H1 (cell line): Measurements from ENCODE around the gene PCNX3.

Experiments used
- ASH2L ChIP-seq: fragments of 200-600, 300-600 bp; sonication (generic); IDR thresholded peaks from one replicate; pipeline ENCODE4 v1.7.1; 2017; ENCODE audit warnings: low read length
- CHD2 ChIP-seq: IDR thresholded peaks from 2 replicates; pipeline ENCODE4 v1.6.1; 2012; ENCODE audit warnings: low read length, improper control_type of control experiment
- EZH2 ChIP-seq: fragments of 200-600 bp; sonication (generic); IDR thresholded peaks from 2 replicates; pipeline ENCODE4 v1.7.1; 2012; ENCODE audit warnings: low read depth, mild to moderate bottlenecking, moderate library complexity, low read length, inconsistent platforms; ENCODE audit not compliant: severe bottlenecking
- GTF2F1 ChIP-seq: IDR thresholded peaks from 2 replicates; pipeline ENCODE4 v1.6.1; 2012; ENCODE audit warnings: low read depth, low read length, improper control_type of control experiment, borderline replicate concordance
- KDM5A ChIP-seq: fragments of 200-600 bp; IDR thresholded peaks from 2 replicates; pipeline ENCODE4 v1.7.1; 2012; ENCODE audit warnings: mild to moderate bottlenecking, low read length, inconsistent platforms, mixed read lengths
- MAFK ChIP-seq: IDR thresholded peaks from 2 replicates; pipeline ENCODE4 v1.6.1; 2012; ENCODE audit warnings: low read depth, mild to moderate bottlenecking, improper control_type of control experiment, low read length
- RFX5 ChIP-seq: IDR thresholded peaks from 2 replicates; pipeline ENCODE4 v1.6.1; 2011; ENCODE audit warnings: low read depth, low read length, improper control_type of control experiment, borderline replicate concordance
- TF ChIP-seq, protein P1 (sequence below), 3 experiments: IDR thresholded peaks; 1 replicate in 2 of 3; 2 replicates in 1 of 3; pipeline versions ENCODE4 v1.5.1 to v1.6.1; 2011; ENCODE audit warnings: low read length in 3 of 3, mild to moderate bottlenecking in 3 of 3, inconsistent platforms in 2 of 3, low read depth in 1 of 3, moderate library complexity in 1 of 3; ENCODE audit not compliant: insufficient read depth in 1 of 3; ENCODE audit errors: control extremely low read depth in 1 of 3

DNA sequence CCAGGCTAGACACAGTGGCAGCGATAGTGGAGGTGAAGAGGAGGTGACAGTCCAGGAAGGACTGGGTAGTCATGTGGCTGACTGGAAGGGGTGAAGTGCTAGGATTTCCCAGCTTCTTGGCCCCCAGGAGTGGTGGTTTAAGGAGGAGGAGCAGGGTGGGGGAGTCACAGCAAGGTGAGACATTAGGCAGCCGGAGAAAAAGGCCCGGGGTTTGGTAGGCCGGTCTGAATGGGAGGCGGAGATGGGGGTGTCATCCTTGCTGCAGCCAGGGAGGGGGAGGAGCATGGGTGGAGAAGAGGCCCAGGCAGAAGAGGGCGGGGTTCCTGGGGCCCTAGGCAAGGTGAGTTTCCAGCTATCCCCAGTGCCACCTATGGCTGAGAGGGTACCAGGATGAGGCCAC lies 28.4 kb downstream of the PCNX3 start:
- TF ChIP-seq MAFK (no peak), ASH2L (no peak), RFX5 (no peak), KDM5A (no peak), EZH2 (no peak), CHD2 (no peak), GTF2F1 (no peak)
- TF ChIP-seq, protein P1, sequence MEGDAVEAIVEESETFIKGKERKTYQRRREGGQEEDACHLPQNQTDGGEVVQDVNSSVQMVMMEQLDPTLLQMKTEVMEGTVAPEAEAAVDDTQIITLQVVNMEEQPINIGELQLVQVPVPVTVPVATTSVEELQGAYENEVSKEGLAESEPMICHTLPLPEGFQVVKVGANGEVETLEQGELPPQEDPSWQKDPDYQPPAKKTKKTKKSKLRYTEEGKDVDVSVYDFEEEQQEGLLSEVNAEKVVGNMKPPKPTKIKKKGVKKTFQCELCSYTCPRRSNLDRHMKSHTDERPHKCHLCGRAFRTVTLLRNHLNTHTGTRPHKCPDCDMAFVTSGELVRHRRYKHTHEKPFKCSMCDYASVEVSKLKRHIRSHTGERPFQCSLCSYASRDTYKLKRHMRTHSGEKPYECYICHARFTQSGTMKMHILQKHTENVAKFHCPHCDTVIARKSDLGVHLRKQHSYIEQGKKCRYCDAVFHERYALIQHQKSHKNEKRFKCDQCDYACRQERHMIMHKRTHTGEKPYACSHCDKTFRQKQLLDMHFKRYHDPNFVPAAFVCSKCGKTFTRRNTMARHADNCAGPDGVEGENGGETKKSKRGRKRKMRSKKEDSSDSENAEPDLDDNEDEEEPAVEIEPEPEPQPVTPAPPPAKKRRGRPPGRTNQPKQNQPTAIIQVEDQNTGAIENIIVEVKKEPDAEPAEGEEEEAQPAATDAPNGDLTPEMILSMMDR (IDR thresholded peaks at IDR 0.05; ENCODE audit: control extremely low read depth in 1 of 3, insufficient read depth in 1 of 3, low read depth in 1 of 3, low read length in 3 of 3), result no peak
